Measurements from ENCODE around the gene KIF1B. TPM values are rescaled to one million over a fixed set of nuclear protein-coding genes. Genes with fewer than 3 reads are reported as not detected.

The KIF1B gene
- total and polyA plus RNA-seq, 9 of the 15 experiments (the other 6 are each of a cell fraction or from before 2014, with no cell fraction given): 2.8 to 19.8 (median 11.9) TPM

DNA sequence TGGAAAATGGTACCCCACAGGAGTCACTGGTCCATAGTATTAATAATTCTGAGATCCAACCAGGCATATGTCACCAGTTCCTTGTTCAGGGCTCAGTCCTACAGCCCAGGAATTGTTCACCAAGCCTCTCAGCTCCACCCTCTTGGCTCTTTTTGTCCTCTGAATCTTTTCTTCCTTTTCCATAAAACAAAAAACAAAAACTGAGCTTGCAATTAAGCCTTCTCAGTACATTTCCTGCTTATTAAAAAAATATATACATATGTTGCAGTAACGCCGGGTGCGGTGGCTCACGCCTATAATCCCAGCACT, 23.4 kb upstream of the KIF1B start:
- Histone ChIP-seq H2AFZ (ENCODE audit: low read depth, low read length) (no peak overlapping the region), H3K9me1 (ENCODE audit: control insufficient read depth, insufficient read depth, low read length) (no peaks in the 10 kb centered on the region), H3K9ac (ENCODE audit: insufficient read depth in 1 of 2, low read depth in 2 of 2, low read length in 2 of 2) (no peak overlapping the region), H3K36me3 (ENCODE audit: control insufficient read depth, insufficient read depth, low read length) (no peaks in the 10 kb centered on the region), H3K4me3 (no peak overlapping the region), H3K4me2 (ENCODE audit: insufficient read depth, low read length) (no peak overlapping the region), H3K27me3 (ENCODE audit: control insufficient read depth in 2 of 2, insufficient read depth in 2 of 2, low read length in 2 of 2) (0 out of 5 replicates have a peak, but pooled peaks cover 0 to 5% of the 10 kb centered on the region in 2 experiments), H3K4me1 (replicated peaks in 1 of 2; ENCODE audit: control insufficient read depth in 2 of 2, insufficient read depth in 2 of 2, low read length in 2 of 2) (no peaks in the 10 kb centered on the region), H3K79me2 (ENCODE audit: control insufficient read depth, insufficient read depth, low read length) (no peaks in the 10 kb centered on the region), H3K9me3 (replicated peaks; ENCODE audit: control insufficient read depth, insufficient read depth, low read depth, low read length) (no peaks in the 10 kb centered on the region), H3K27ac (ENCODE audit: extremely low read depth, low read depth, low read length) (no peak overlapping the region), H4K20me1 (replicated peaks; ENCODE audit: control insufficient read depth, insufficient read depth, low read length) (no peaks in the 10 kb centered on the region)
- POLR2A ChIA-PET: interaction anchor here (0.6 kb wide), 1 partner anchor 259 kb away, joined by 3 read pairs; no protein-coding TSS in a partner anchor
- BruUV-seq (replicated peaks): no TSS peak
- TF ChIP-seq, protein P1, sequence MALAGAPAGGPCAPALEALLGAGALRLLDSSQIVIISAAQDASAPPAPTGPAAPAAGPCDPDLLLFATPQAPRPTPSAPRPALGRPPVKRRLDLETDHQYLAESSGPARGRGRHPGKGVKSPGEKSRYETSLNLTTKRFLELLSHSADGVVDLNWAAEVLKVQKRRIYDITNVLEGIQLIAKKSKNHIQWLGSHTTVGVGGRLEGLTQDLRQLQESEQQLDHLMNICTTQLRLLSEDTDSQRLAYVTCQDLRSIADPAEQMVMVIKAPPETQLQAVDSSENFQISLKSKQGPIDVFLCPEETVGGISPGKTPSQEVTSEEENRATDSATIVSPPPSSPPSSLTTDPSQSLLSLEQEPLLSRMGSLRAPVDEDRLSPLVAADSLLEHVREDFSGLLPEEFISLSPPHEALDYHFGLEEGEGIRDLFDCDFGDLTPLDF (CRISPR knock-in tag; IDR thresholded peaks at IDR 0.05): no peak
- no peak for TF ChIP-seq SREBF1 (IDR thresholded peaks at IDR 0.05; ENCODE audit: borderline replicate concordance, low read depth, low read length)
- TF ChIP-seq ZNF41 (CRISPR knock-in tag; conservative IDR thresholded peaks at IDR 0.05): no peak
- TF ChIP-seq SIRT6 (IDR thresholded peaks at IDR 0.05; ENCODE audit: low read depth, low read length): no peak
- TF ChIP-seq ZNF766 (CRISPR knock-in tag; conservative IDR thresholded peaks at IDR 0.05): no peak
- TF ChIP-seq KLF10 (CRISPR knock-in tag; IDR thresholded peaks at IDR 0.05): no peak
- no peak for TF ChIP-seq PPARD (CRISPR knock-in tag; IDR thresholded peaks at IDR 0.05)
- CTCF ChIA-PET (ENCODE audit: low intra/inter-chr PET ratio): no interaction called here
- ATAC-seq: no peak
- DNase-seq (ENCODE audit: extremely low read depth in 1 of 4, low spot score in 3 of 4): no peak
- in situ Hi-C loops (cut with MboI): no loop called here
- WGBS (ENCODE audit: insufficient coverage, low coverage, missing lambda C conversion rate): 79% methylated on average over 4 of the region's 4 CpGs
- intact Hi-C loops (cut with micrococcal nuclease): no loop called here
- FAIRE-seq: no peak
